Subcutaneous abdominal adipose tissue (tissue), 5 donors: ENCODE data around the gene TRNP1.

Experiments
- H3K27ac ChIP-seq: one replicate; pipeline ENCODE4 v1.7.0; 2013; ENCODE audit warnings: low read depth, mild to moderate bottlenecking, inconsistent platforms, low read length, moderate library complexity
- H3K27me3 ChIP-seq, 5 donors: one replicate each; pipeline ENCODE4 v1.7.0; 2013; ENCODE audit warnings: low read length in 5 of 5, inconsistent platforms in 1 of 5; ENCODE audit not compliant: control insufficient read depth in 5 of 5, insufficient read depth in 4 of 5
- H3K36me3 ChIP-seq, 5 donors: one replicate each; pipeline ENCODE4 v1.7.0; 2013; ENCODE audit warnings: low read length in 5 of 5; ENCODE audit not compliant: control insufficient read depth in 5 of 5, insufficient read depth in 5 of 5
- H3K4me1 ChIP-seq, 5 donors: one replicate each; pipeline ENCODE4 v1.7.0; 2013; ENCODE audit warnings: low read length in 5 of 5, mild to moderate bottlenecking in 3 of 5, moderate library complexity in 1 of 5; ENCODE audit not compliant: control insufficient read depth in 5 of 5, insufficient read depth in 5 of 5
- H3K4me3 ChIP-seq, 5 donors: one replicate each; pipeline ENCODE4 v1.7.0; 2013; ENCODE audit warnings: low read length in 5 of 5, low read depth in 1 of 5
- H3K9ac ChIP-seq, 5 donors: one replicate each; pipeline ENCODE4 v1.7.0; 2013; ENCODE audit warnings: low read length in 5 of 5, mild to moderate bottlenecking in 4 of 5, moderate library complexity in 3 of 5
- H3K9me3 ChIP-seq, 5 donors: one replicate each; pipeline ENCODE4 v1.7.0; 2013; ENCODE audit warnings: low read length in 5 of 5; ENCODE audit not compliant: control insufficient read depth in 5 of 5
- donor health status: healthy.
- donor health status: healthy.
- donor health status: healthy.
- donor health status: healthy.
- donor health status: healthy.

Gene TRNP1

DNA sequence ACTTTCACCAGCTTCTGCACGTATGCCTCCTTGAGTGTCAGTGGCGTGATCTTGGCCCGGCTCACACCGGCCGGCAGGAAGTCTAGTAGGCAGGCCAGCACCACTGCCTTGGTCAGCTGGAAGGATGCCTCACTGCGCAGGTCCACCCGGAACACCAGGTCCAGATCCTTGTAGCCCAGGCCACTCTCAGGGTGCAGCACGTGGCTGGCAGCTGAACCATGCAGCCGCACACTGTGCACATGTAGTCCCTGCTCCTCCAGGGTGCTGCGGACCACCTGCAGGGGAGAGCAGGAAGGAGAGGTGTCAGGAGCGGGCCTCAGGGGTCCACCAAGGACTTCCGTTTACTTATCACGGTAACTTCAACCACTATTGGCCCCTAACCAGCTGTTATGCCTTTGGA lies 13.2 kb downstream of the TRNP1 start:
- H3K27ac ChIP-seq, result no peak overlapping the region
- H3K4me1 ChIP-seq, result peaks cover 0 to 11% (median 7%) of the 10 kb centered on the region in 5 donors
- H3K27me3 ChIP-seq, result no peaks in the 10 kb centered on the region
- H3K9me3 ChIP-seq, result no peaks in the 10 kb centered on the region
- no peak overlapping the region for H3K9ac ChIP-seq
- H3K36me3 ChIP-seq, result no peaks in the 10 kb centered on the region
- no peak overlapping the region for H3K4me3 ChIP-seq

DNA sequence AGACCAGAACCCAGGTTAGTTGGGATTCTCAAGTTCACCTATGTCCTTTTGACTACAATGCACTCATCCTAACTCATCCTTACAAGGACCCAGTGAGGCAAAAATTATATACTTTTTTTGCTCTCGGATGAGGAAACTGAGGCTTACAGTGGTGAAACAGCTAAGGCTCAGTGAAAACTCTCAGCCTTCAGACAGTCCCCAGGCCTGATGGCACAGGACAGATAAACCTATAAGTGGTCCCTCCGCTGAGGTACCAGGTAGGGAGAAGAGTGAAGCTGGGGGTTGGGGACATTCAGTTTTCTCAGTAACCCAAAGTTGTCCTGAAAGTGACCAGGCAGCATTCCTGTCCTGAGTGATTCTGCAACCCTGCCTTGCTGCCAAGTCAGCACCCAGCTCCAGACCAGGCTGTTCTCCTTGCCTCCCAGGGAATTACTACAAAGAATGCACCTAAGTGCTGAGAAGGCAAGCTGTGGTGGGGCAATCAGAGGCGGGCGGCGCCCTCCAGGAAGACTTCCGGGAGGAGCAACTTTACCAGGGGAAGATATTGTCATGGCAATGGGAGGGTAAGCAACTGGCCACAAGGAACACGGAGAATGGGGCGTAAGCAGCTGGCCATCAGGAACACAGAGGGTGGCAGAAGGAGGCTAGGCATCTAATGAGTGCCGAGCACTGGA lies 14.6 kb downstream of the TRNP1 start:
- Histone ChIP-seq H3K4me3 (no peak overlapping the region), H3K4me1 (peaks cover 0 to 17% (median 8%) of the 10 kb centered on the region in 5 donors)

DNA sequence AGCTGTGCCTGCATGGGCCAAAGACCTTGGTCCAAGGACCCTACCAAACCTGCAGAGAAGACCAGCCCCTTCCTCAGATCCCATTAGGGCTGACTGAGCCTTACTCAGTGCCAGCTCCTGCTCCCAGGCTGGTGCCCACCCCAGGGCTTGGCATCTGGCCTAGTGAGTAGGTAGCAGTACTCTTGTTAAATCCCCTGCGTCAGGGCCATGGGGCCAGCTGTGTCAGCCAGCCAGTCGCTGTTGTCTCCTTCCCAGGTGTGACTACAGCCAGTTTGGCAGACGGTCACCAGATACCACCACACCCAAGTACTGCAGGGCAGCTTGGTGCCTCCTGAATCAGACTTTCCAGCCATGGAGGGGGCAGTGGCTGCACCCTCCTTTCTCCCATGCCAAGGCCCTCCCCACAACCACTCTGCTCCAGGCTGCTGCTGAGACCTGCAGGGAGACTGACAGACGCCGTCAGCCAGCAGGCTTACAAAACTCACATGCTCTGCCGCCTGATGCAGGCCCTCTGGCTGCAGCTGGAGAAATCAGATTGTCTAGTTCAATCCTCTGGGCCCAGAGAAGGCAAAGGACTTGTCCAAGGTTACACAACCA lies 16.2 kb downstream of the TRNP1 start:
- no peak overlapping the region for H3K9ac ChIP-seq
- no peak overlapping the region for H3K27ac ChIP-seq

More for the DNA sequence above, 14.6 kb downstream of the TRNP1 start:
- no peaks in the 10 kb centered on the region for H3K27me3 ChIP-seq
- no peak overlapping the region for H3K27ac ChIP-seq
- no peak overlapping the region for H3K9ac ChIP-seq
- H3K36me3 ChIP-seq, result no peaks in the 10 kb centered on the region
- H3K9me3 ChIP-seq, result no peaks in the 10 kb centered on the region

DNA sequence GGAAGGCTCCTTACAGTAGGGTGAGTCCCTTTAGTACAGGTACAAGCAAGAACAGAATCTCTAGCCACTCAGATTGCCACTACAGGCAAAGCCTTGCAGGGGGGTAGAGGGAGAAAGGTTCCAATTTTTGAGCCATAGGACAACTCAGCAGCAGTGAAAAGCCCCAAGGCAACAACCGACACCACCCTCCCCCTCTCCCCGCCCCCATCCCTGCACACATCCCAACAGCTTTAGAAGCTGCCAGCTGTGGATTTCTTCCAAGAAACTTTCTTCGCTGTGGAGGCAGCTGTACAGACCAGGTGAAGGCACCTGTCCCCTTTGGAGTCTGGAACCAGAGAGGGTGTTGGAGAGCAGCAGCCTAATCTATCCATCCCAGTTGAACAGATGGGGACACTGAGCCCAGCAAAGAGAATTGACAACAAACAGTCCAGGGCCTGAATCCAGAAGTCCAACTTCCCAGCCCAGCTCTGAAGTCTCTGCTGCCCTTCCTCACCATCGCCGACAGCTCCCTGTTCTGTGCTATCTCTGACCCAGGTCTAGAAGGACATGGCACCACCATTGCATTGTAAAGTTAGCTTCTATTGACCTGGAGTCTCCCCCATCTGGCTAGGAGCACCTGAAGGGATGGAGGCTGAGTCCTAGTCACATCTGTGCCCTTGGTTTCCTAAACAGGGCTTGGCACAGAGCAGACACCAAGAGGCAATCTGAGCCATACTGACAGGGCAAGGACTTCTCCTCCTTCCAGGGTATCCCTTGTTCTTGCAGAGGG lies 16.9 kb downstream of the TRNP1 start:
- Histone ChIP-seq H3K4me3 (no peak overlapping the region), H3K9me3 (no peaks in the 10 kb centered on the region), H3K36me3 (no peaks in the 10 kb centered on the region), H3K27ac (no peak overlapping the region), H3K4me1 (peaks cover 0 to 19% (median 10%) of the 10 kb centered on the region in 5 donors), H3K9ac (no peak overlapping the region), H3K27me3 (no peaks in the 10 kb centered on the region)

More for the DNA sequence above, 16.2 kb downstream of the TRNP1 start:
- Histone ChIP-seq H3K4me1 (peaks cover 0 to 19% (median 10%) of the 10 kb centered on the region in 5 donors), H3K4me3 (no peak overlapping the region), H3K9me3 (no peaks in the 10 kb centered on the region), H3K27me3 (no peaks in the 10 kb centered on the region), H3K36me3 (no peaks in the 10 kb centered on the region)

DNA sequence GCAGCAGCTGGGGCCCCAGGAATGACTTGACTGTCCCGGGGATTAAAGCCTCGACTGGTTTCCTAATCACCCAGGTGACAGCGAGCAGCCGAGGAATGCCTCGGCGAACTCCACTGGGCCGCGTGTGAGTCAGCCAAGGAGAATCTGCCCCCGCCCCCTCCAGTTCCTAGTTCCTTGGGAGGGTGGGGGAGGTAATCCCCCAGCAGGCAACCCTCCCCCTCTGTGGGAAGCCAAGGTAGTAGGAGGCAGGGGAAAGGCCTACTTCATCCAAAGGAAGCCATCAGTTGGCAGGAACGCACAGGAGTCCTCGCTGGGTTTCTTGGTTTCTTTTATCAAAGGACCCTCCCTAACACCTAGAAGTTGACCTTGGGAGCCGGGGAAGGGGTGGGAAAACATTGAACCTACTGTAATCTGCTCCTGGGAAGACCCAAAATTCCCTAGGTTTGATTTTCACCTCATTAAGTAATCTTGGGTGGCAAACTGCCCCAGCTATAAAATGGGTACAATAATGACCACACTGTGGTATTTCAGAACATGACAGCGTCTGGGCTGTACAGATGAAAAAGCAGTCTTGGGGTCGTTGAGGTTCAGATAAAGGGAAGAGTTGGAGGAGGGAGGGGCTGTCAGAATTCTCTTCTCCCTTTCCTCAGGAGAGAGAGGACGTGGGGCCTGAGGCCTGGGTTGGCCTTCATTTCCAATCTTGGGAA lies 17.7 kb downstream of the TRNP1 start:
- H3K4me1 ChIP-seq, result peaks cover 0 to 19% (median 10%) of the 10 kb centered on the region in 5 donors
- H3K36me3 ChIP-seq, result no peaks in the 10 kb centered on the region
- no peak overlapping the region for H3K4me3 ChIP-seq
- no peaks in the 10 kb centered on the region for H3K27me3 ChIP-seq
- H3K9ac ChIP-seq, result no peak overlapping the region
- no peaks in the 10 kb centered on the region for H3K9me3 ChIP-seq
- no peak overlapping the region for H3K27ac ChIP-seq

DNA sequence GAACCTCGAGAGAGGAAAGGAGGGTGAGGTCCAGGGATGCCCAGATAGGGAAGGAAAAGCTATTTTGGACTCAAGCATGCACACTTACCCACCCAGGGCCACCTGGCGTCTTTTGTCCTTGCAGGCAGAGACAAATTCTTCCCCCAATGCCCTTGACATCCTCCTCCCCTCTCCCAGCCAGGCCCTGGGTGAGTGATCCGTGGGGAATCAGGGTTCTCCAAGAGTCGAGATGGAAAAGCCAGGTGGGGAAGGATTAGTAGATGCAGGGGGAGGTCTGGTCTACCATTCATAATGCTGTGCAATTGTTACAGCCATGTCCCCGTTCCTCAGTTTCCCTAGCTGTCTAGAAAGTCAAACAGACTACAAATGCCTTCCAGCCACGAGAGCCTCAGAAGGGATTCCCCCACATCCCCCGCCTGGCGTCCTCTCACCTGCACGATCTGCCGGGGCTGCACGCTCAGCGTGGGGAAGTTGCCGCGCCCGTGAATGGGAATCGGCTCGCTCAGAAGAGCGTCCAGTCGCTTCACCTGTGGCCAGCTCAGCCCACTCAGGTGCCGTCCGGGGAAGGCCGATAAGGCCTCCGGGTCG lies 18.6 kb downstream of the TRNP1 start:
- Histone ChIP-seq H3K27me3 (no peaks in the 10 kb centered on the region), H3K9ac (no peak overlapping the region), H3K36me3 (no peaks in the 10 kb centered on the region), H3K27ac (no peak overlapping the region), H3K4me3 (peak overlapping the region in 2 of 5 donors; percentile 18 to 51), H3K4me1 (peaks cover 0 to 19% (median 10%) of the 10 kb centered on the region in 5 donors), H3K9me3 (no peaks in the 10 kb centered on the region)

DNA sequence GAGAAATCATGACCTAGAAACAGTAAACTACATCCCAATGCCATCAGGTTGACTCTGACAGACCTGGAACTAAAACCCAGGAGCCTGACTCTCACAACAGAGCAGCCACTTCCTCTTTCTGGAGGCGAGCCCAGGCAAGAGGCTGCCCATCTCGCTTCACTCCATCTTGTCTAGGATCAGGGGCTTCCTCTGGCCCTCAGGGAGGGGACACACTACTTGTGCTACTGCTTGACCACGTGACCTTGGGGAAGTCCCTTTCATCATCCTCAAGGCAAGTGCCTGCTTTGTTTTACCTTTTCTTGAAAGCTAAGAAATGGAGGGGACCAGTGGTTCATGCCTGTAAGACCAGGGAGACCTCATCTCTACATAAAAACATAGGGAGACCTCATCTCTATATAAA lies 21.8 kb downstream of the TRNP1 start:
- Histone ChIP-seq H3K4me3 (no peak overlapping the region), H3K27me3 (no peaks in the 10 kb centered on the region), H3K9ac (no peak overlapping the region), H3K27ac (no peak overlapping the region), H3K4me1 (peaks cover 0 to 16% (median 10%) of the 10 kb centered on the region in 5 donors), H3K9me3 (no peaks in the 10 kb centered on the region), H3K36me3 (no peaks in the 10 kb centered on the region)

DNA sequence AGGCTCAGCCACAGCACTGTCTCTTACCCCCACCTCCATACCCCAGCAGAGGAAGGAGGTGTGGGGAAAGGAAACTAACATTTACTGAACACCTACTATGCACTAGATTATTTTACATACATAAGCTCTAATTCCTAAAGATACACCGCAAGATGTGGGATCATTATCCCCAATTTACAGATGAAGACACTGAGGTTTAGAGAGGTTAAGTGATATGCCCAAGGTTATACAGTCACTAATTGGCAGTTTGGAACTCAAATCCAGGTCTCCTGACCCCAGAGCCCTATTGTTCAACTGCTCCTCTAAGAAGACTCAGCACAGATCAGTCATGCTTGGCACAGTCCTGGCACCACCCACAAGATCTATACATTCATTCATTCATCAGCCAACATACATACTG lies 22.9 kb downstream of the TRNP1 start:
- Histone ChIP-seq H3K4me3 (no peak overlapping the region), H3K9me3 (no peaks in the 10 kb centered on the region), H3K4me1 (peaks cover 0 to 13% (median 6%) of the 10 kb centered on the region in 5 donors), H3K27me3 (no peaks in the 10 kb centered on the region), H3K9ac (no peak overlapping the region), H3K27ac (no peak overlapping the region), H3K36me3 (no peaks in the 10 kb centered on the region)

DNA sequence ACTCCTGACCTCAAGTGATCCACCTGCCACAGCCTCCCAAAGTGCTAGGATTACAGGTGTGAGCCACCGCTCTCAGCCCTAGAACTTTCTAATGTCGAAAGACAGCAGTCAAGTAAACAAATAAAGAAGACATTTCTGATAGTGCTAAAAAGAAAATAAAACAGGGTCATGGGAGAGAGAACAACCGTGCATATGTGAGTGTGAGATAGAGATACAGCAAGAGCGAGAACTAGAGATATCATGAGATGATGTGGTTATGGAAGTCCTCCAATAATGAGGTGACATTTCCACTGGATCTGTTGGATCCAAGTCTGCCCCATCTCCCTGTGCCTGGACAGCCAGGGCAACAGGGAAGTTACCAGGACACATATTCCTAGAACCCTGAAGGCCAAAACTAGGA lies 23.7 kb downstream of the TRNP1 start:
- Histone ChIP-seq H3K27ac (no peak overlapping the region), H3K27me3 (no peaks in the 10 kb centered on the region), H3K9me3 (no peaks in the 10 kb centered on the region), H3K9ac (no peak overlapping the region), H3K4me1 (peaks cover 2 to 11% (median 4%) of the 10 kb centered on the region in 5 donors), H3K36me3 (no peaks in the 10 kb centered on the region), H3K4me3 (no peak overlapping the region)
